SK-N-MC (cell line): Measurements from ENCODE around the gene VWA5B2.

Experiments used
- DNase-seq: peaks from one replicate; pipeline ENCODE4 v3.0.0-alpha.2; 2011; ENCODE audit warnings: low read depth, low spot score
- H3K27ac ChIP-seq: fragments of 200-600 bp; sonication (generic); 2 replicates; pipeline ENCODE4 v1.5.1; 2016; ENCODE audit warnings: mixed run types
- H3K36me3 ChIP-seq: fragments of 200-600 bp; sonication (generic); 2 replicates; pipeline ENCODE4 v1.6.1; 2017; ENCODE audit warnings: antibody characterized with exemption, low read length, mixed read lengths; ENCODE audit not compliant: insufficient read depth
- H3K4me3 ChIP-seq: fragments of 200-600 bp; sonication (generic); 2 replicates; pipeline ENCODE4 v1.5.1; 2016
- H3K9ac ChIP-seq: fragments of 200-600 bp; sonication (generic); 2 replicates; pipeline ENCODE4 v1.8.0; 2017; ENCODE audit warnings: mixed run types, mixed read lengths; ENCODE audit not compliant: insufficient read length
- H3K9me3 ChIP-seq: fragments of 200-600 bp; sonication (generic); 2 replicates; pipeline ENCODE4 v1.6.1; 2017; ENCODE audit warnings: low read depth, mild to moderate bottlenecking, antibody characterized with exemption, low read length, moderate library complexity, mixed read lengths
- EZH2 ChIP-seq: fragments of 200-600 bp; sonication (generic); IDR thresholded peaks from one replicate; pipeline ENCODE4 v1.6.1; 2017; ENCODE audit warnings: antibody characterized with exemption
- FOXP2 ChIP-seq: optimal IDR thresholded peaks from 2 replicates; pipeline ENCODE3; 2011; ENCODE audit warnings: mild to moderate bottlenecking, moderate library complexity; ENCODE audit not compliant: insufficient read depth; ENCODE audit errors: extremely low read length, control extremely low read depth
- POLR2AphosphoS5 ChIP-seq: IDR thresholded peaks from 2 replicates; pipeline ENCODE4 v1.6.1; 2012; ENCODE audit warnings: mild to moderate bottlenecking, low read depth, low read length, borderline replicate concordance

Gene VWA5B2

DNA sequence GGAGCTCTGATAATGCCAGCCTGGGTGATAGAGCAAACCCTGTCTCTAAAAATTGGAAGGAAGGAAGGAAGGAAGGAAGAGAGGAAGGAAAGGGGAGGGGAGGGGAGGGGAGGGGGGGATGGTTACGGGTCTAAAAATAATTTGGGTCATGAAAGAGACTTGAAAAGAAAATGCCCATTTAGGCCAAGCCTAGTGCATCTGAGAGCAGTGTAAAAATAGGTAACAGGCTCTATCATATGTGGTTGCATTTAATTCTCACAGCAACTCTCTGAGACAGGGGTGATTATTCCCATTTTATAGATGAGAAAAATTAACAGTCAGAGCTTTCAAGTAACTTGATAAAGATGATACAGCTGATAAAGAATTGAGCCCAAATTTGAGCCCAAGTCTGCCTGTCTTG is 42.9 kb downstream of the VWA5B2 start:
- no peak overlapping the region for H3K9ac ChIP-seq
- H3K27ac ChIP-seq = no peak overlapping the region
- H3K36me3 ChIP-seq = no peaks in the 10 kb centered on the region
- DNase-seq = no peak
- TF ChIP-seq POLR2AphosphoS5 (no peak), EZH2 (no peak), FOXP2 (no peak)
- no peaks in the 10 kb centered on the region for H3K9me3 ChIP-seq
- no peak overlapping the region for H3K4me3 ChIP-seq

DNA sequence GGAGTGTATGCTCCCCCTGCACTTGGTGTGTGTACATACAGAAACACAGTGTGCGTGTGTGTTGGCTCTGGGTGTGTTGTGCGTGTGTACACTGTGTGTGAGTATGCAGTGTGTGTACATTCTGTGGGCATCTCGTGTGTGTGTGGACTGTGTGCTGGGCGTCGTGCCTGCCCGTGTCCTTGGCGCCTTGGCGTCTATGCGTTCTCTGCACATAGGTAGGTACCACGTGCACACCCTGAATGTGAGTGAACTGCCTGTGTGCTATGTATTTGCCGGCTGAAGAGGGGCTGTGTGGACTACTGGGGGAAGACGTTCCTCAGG is 46.0 kb downstream of the VWA5B2 start:
- Histone ChIP-seq H3K27ac (no peak overlapping the region), H3K36me3 (no peaks in the 10 kb centered on the region), H3K9ac (no peak overlapping the region), H3K4me3 (no peak overlapping the region), H3K9me3 (no peaks in the 10 kb centered on the region)
- no peak for DNase-seq
- no peak for TF ChIP-seq EZH2
- no peak for TF ChIP-seq POLR2AphosphoS5
- TF ChIP-seq FOXP2 = no peak

DNA sequence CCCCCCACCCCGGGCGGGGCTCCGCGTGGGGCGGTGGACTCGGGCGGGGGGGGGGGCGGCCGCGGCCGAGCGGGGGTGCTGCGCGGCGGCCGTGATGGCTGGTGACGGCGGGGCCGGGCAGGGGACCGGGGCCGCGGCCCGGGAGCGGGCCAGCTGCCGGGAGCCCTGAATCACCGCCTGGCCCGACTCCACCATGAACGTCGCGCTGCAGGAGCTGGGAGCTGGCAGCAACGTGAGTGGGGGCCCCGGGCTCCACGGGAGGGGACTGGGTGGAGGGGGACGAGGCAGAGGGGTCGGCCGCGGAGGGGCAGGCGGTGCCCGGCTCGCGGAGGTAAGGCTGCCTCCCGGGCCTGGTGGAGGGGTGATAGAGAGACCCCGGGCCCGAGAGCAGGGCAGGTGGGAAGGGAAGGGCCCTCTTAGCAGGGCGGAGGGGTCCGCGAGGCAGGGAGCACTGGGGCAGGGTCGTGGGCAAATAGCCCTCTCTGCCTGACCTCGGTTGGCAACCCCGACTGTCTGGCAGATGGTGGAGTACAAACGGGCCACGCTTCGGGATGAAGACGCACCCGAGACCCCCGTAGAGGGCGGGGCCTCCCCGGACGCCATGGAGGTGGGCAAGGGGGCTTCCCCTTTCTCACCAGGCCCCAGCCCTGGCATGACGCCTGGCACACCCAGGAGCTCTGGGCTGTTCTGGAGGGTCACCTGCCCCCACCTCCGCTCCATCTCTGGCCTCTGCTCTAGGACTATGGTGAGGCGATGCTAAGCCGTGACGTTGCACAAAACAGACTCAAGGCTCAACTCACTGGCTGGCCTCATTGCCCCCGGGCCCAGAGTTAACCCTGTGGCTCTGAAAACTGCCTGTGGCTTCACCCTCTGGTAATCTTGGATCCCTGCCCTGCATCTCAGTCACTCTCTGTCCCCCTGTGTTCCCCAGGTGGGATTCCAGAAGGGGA is 46.9 kb downstream of the VWA5B2 start, which contains the start of gene ECE2:
ECE2 (plus strand) TSS at position 62 of the 950 bp plus-strand sequence; CDS start at position 194, 132 bp downstream.
- H3K4me3 ChIP-seq = no peak within 1 kb of the TSS
- TF ChIP-seq FOXP2 = no peak
- no peak for TF ChIP-seq POLR2AphosphoS5
- no peak for TF ChIP-seq EZH2
- no peak within 1 kb of the TSS for H3K9ac ChIP-seq
- H3K9me3 ChIP-seq = no peaks in the 10 kb centered on the region
- no peaks in the 10 kb centered on the region for H3K36me3 ChIP-seq
- no peak within 1 kb of the TSS for H3K27ac ChIP-seq
- no peak for DNase-seq

DNA sequence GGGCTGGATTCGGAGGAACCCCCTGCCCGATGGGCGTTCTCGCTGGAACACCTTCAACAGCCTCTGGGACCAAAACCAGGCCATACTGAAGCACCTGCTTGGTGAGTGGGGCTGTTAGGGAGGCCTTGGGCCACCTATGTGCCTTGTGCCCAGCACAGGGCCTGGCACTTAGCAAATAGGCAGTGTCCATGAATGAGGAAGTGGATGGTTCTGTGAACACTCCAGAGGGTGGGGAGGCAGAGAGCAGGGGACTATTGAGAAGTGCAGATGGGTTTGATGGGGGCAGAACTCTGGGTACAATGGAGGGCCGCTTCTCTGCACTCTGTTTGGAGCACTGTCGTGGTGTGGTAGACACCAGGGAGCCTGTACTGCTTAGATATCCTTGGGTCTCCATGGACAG is 48.0 kb downstream of the VWA5B2 start:
- DNase-seq = no peak
- no peak for TF ChIP-seq POLR2AphosphoS5

DNA sequence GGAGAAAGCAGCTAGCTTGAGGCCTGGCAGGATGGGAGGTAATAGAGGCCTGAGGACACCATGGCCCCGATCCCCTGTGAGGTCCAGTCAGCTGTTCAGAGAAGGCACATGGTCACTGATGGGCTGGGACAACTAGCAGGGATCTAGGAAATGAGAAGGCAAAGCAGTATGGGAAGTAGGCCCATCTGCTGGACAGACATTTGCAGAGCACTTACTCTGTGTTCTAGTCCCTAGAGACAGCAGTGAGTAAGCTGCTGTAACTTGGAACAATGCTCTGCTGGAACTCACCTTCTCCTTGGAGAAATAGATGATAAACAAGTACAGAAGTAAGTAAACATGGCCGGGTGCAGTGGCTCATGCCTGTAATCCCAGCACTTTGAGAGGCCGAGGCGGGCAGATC is 53.6 kb downstream of the VWA5B2 start:
- no peak for DNase-seq
- no peak overlapping the region for H3K4me3 ChIP-seq
- TF ChIP-seq EZH2 (no peak), FOXP2 (no peak)
- H3K9me3 ChIP-seq = no peaks in the 10 kb centered on the region
- no peak overlapping the region for H3K9ac ChIP-seq
- H3K36me3 ChIP-seq = no peaks in the 10 kb centered on the region
- H3K27ac ChIP-seq = no peak overlapping the region

More for the DNA sequence above, 48.0 kb downstream of the VWA5B2 start:
- H3K9ac ChIP-seq = no peak overlapping the region
- no peak overlapping the region for H3K27ac ChIP-seq
- no peaks in the 10 kb centered on the region for H3K36me3 ChIP-seq
- H3K9me3 ChIP-seq = no peaks in the 10 kb centered on the region
- no peak overlapping the region for H3K4me3 ChIP-seq

DNA sequence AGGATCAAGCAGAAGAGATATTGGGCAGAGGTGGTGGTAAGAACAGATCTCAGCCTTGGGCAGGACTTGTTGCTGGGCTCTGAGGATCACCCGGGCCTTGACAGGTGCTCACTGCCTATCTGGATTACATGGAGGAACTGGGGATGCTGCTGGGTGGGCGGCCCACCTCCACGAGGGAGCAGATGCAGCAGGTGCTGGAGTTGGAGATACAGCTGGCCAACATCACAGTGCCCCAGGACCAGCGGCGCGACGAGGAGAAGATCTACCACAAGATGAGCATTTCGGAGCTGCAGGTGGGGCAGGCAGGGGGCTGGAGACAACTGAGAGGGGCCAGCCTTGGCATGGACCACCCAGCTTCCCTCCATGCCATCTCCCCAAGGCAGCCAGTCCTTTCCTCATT is 54.3 kb downstream of the VWA5B2 start:
- no peak for DNase-seq
- no peak overlapping the region for H3K9ac ChIP-seq
- no peak for TF ChIP-seq POLR2AphosphoS5
- H3K27ac ChIP-seq = no peak overlapping the region
- no peaks in the 10 kb centered on the region for H3K9me3 ChIP-seq
- no peaks in the 10 kb centered on the region for H3K36me3 ChIP-seq
- no peak overlapping the region for H3K4me3 ChIP-seq

DNA sequence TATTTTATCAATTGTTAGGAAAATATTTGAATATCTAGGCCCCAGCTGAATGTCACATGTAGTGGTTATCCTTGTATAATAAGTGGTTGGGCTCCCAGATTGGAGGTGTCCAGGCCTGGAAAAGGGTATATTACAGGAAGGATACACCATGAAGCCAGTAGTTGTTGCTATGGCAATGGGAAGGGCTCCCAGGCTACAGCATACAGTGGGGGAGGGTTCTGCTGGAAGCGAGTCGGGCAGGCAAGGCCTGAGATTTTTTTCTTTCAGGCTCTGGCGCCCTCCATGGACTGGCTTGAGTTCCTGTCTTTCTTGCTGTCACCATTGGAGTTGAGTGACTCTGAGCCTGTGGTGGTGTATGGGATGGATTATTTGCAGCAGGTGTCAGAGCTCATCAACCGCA is 55.3 kb downstream of the VWA5B2 start:
- Histone ChIP-seq H3K4me3 (no peak overlapping the region), H3K27ac (no peak overlapping the region), H3K9me3 (no peaks in the 10 kb centered on the region), H3K9ac (no peak overlapping the region), H3K36me3 (no peaks in the 10 kb centered on the region)
- TF ChIP-seq POLR2AphosphoS5 (no peak), EZH2 (no peak), FOXP2 (no peak)
- DNase-seq = peak; percentile 51

DNA sequence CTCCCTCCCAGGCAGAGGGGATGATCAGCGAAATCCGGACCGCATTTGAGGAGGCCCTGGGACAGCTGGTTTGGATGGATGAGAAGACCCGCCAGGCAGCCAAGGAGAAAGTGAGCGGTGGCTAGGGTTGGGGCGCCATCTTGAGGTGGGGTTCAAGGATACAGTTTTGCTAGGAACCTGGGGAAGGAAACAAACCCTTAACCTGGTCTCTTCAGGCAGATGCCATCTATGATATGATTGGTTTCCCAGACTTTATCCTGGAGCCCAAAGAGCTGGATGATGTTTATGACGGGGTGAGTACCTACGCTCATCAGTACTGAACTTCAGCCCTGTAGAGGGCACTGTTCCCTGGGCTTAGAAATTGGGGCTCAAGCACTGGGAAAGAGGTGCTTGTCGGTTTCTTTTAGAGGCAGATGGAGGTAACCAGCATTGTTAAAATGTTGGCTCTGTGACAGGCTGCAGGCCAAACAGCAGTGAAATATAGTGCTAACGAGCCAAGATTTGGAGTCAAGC is 60.1 kb downstream of the VWA5B2 start:
- Histone ChIP-seq H3K4me3 (no peak overlapping the region), H3K9me3 (no peaks in the 10 kb centered on the region), H3K9ac (no peak overlapping the region), H3K36me3 (no peaks in the 10 kb centered on the region), H3K27ac (no peak overlapping the region)
- DNase-seq = no peak
- no peak for TF ChIP-seq EZH2
- TF ChIP-seq POLR2AphosphoS5 = no peak
- no peak for TF ChIP-seq FOXP2

DNA sequence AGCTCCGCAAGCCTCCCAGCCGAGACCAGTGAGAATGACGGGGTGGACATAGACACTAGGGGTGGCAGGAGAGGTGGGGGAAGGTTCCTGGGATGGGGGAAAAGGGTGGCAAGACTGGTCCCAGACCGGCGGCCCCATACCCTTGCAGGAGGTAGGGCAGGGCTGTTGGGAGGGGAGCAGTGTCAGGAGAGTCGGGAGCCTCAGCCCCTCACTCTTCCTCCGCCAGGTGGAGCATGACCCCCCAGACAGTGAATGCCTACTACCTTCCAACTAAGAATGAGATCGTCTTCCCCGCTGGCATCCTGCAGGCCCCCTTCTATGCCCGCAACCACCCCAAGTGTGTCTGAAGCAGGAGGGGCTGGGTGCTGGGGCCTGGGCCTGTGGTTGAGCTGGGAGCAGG is 60.9 kb downstream of the VWA5B2 start:
- Histone ChIP-seq H3K27ac (no peak overlapping the region), H3K4me3 (no peak overlapping the region), H3K9me3 (no peaks in the 10 kb centered on the region), H3K36me3 (no peaks in the 10 kb centered on the region), H3K9ac (no peak overlapping the region)
- DNase-seq = no peak
- TF ChIP-seq FOXP2 (no peak), POLR2AphosphoS5 (no peak), EZH2 (no peak)
